SIG-M5 treated with dmso at 0.1 percent for 504 hours (cell line): ENCODE measurements around the gene TMEM183A.
"Not testable (repeated sequence)": the region's sequence is repeated elsewhere in the genome, so short reads cannot be mapped to it uniquely, and the experiment has no call there.

Experiments
- DNase-seq: peaks from one replicate; lab custom pipeline; 2025; ENCODE audit not compliant: unreplicated experiment; lab: John Stamatoyannopoulos, UW

The TMEM183A gene

GRCh38 chr1:202986120-202986519 is 21.1 kb upstream of the TMEM183A start:
- not testable (repeated sequence) for DNase-seq

- DNase-seq = no peak
Observed at GRCh38 chr1:202987255-202987654, 19.9 kb upstream of the TMEM183A start.

- peak; percentile 8 for DNase-seq
Observed at GRCh38 chr1:202987922-202988583, 19.1 kb upstream of the TMEM183A start.

- DNase-seq = no peak
Observed at GRCh38 chr1:202989879-202990278, 17.3 kb upstream of the TMEM183A start.

GRCh38 chr1:202991112-202991511 is 16.1 kb upstream of the TMEM183A start:
- no peak for DNase-seq

GRCh38 chr1:202994756-202995155 is 12.4 kb upstream of the TMEM183A start:
- DNase-seq = no peak

- peak; percentile 62 for DNase-seq
Observed at GRCh38 chr1:202998836-202999750, 8.1 kb upstream of the TMEM183A start.

GRCh38 chr1:203000217-203000944 is 6.8 kb upstream of the TMEM183A start:
- DNase-seq = no peak

- no peak for DNase-seq
Observed at GRCh38 chr1:203001986-203002385, 5.2 kb upstream of the TMEM183A start.

- no peak for DNase-seq
Observed at GRCh38 chr1:203002951-203003350, 4.2 kb upstream of the TMEM183A start.

GRCh38 chr1:203005395-203006142 is 1.6 kb upstream of the TMEM183A start:
- peak; percentile 44 for DNase-seq

GRCh38 chr1:203009185-203009584 is 2.0 kb downstream of the TMEM183A start:
- no peak for DNase-seq

- no peak for DNase-seq
Observed at GRCh38 chr1:203011582-203011981, 4.4 kb downstream of the TMEM183A start.

- no peak for DNase-seq
Observed at GRCh38 chr1:203017061-203017460, 9.9 kb downstream of the TMEM183A start.

- no peak for DNase-seq
Observed at GRCh38 chr1:203017692-203018091, 10.5 kb downstream of the TMEM183A start.

- DNase-seq = not testable (repeated sequence)
Observed at GRCh38 chr1:203022855-203023254, 15.7 kb downstream of the TMEM183A start.

- no peak for DNase-seq
Observed at GRCh38 chr1:203025686-203026030, 18.5 kb downstream of the TMEM183A start.

GRCh38 chr1:203026031-203026665 is 19.0 kb downstream of the TMEM183A start, which contains the start of gene PPFIA4:
TSS of gene PPFIA4 (plus strand) at chr1:203026491. CDS start at chr1:203039009, 12,518 bp downstream.
- peak; percentile 83 for DNase-seq

- DNase-seq = no peak
Observed at GRCh38 chr1:203026666-203027663, 19.8 kb downstream of the TMEM183A start.
